HepG2 (cell line): ENCODE results near the gene BAHD1. TPM values are rescaled to one million over a fixed set of nuclear protein-coding genes. Genes with fewer than 3 reads are reported as not detected.

ENCODE experiments used
- ATAC-seq: fragments of 200-7000 bp; cut with Tn5 transposase; 3 replicates; pipeline ENCODE4 v1.9.1; 2020; ENCODE audit warnings: mild to moderate bottlenecking, moderate library complexity
- BruUV-seq: library from RNA; stranded (reverse); fragments of 400-500 nt; replicated peaks from 2 replicates; lab custom pipeline; 2021; lab: Mats Ljungman, UMichigan
- CTCF ChIA-PET: fragments of 300-600 bp; formaldehyde crosslinking; extraction: SDS; loops from one replicate; lab custom pipeline; 2021; ENCODE audit warnings: low total read pairs, inconsistent platforms, low intra/inter-chr PET ratio; lab: Yijun Ruan, JAX
- POLR2A ChIA-PET: fragments of 350-600 bp; sonication (Branson Sonifier 250); formaldehyde crosslinking; loops from one replicate; lab custom pipeline; 2020; ENCODE audit warnings: antibody characterized with exemption, inconsistent platforms; lab: Yijun Ruan, JAX
- DNase-seq: peaks from one replicate; pipeline ENCODE4 v3.0.0-alpha.2; 2015; ENCODE audit warnings: low spot score
- FAIRE-seq: peaks from 3 replicates; lab custom pipeline; 2011; peaks lifted over from hg19 to GRCh38; lab: Jason Lieb, UNC
- H2AFZ ChIP-seq: one replicate; pipeline ENCODE4 v1.6.1; 2011; ENCODE audit warnings: low read length, inconsistent platforms
- H3K27ac ChIP-seq: fragments of 300-600 bp; 3 replicates; pipeline ENCODE4 v1.8.0; 2011; ENCODE audit warnings: mixed run types, mild to moderate bottlenecking, mixed read lengths, low read length, inconsistent platforms; ENCODE audit not compliant: insufficient read depth; ENCODE audit errors: extremely low read length
- H3K27me3 ChIP-seq, 2 experiments: fragments of 200-600 bp in 1 of 2; 2 replicates in 1 of 2; 3 replicates in 1 of 2; pipeline versions ENCODE4 v1.6.0 to v1.8.0; 2011; ENCODE audit warnings: low read length in 2 of 2, mild to moderate bottlenecking in 2 of 2, moderate library complexity in 2 of 2, inconsistent platforms in 1 of 2; ENCODE audit not compliant: insufficient read depth in 2 of 2, control insufficient read depth in 1 of 2
- H3K36me3 ChIP-seq, 2 experiments: fragments of 200-600 bp in 1 of 2; replicated peaks in 1 of 2; 2 replicates in 1 of 2; 3 replicates in 1 of 2; pipeline versions ENCODE4 v1.5.1 to v1.8.0; 2011; ENCODE audit warnings: low read length in 2 of 2, inconsistent platforms in 1 of 2; ENCODE audit not compliant: insufficient read depth in 2 of 2, control insufficient read depth in 1 of 2
- H3K4me1 ChIP-seq: 2 replicates; pipeline ENCODE4 v1.5.1; 2012; ENCODE audit warnings: low read length, inconsistent platforms; ENCODE audit not compliant: insufficient read depth
- H3K4me2 ChIP-seq: 2 replicates; pipeline ENCODE4 v1.6.0; 2011; ENCODE audit warnings: low read depth, low read length, inconsistent platforms
- H3K4me3 ChIP-seq, 3 experiments: fragments of 200-600 bp in 1 of 3; sonication (generic), shearing (Covaris generic) in 1 of 3; replicated peaks in 1 of 3; 2 replicates each; pipeline ENCODE4 v1.5.1; 2011 to 2016; ENCODE audit warnings: low read length in 3 of 3, inconsistent platforms in 2 of 3, low read depth in 2 of 3, mild to moderate bottlenecking in 2 of 3, control low read depth in 1 of 3, mixed read lengths in 1 of 3; ENCODE audit not compliant: insufficient read depth in 1 of 3
- H3K79me2 ChIP-seq: one replicate; pipeline ENCODE4 v1.6.1; 2011; ENCODE audit warnings: low read length, inconsistent platforms; ENCODE audit not compliant: insufficient read depth
- H3K9ac ChIP-seq: 2 replicates; pipeline ENCODE4 v1.6.0; 2011; ENCODE audit warnings: mild to moderate bottlenecking, low read depth, low read length, inconsistent platforms; ENCODE audit not compliant: insufficient read depth
- H3K9me3 ChIP-seq: 2 replicates; pipeline ENCODE4 v1.5.1; 2012; ENCODE audit warnings: mild to moderate bottlenecking, low read length
- H4K20me1 ChIP-seq: 2 replicates; pipeline ENCODE4 v1.6.0; 2011; ENCODE audit warnings: inconsistent platforms, mild to moderate bottlenecking, low read length, moderate library complexity; ENCODE audit not compliant: insufficient read depth
- CBX5 ChIP-seq: sonication (generic); formaldehyde crosslinking; IDR thresholded peaks from 2 replicates; pipeline ENCODE4 v1.4.0; 2020; ENCODE audit warnings: missing genetic modification reagents, borderline replicate concordance
- CHD2 ChIP-seq: IDR thresholded peaks from 2 replicates; pipeline ENCODE4 v1.6.1; 2011; ENCODE audit warnings: low read depth, low read length, improper control_type of control experiment
- NFKB2 ChIP-seq: sonication (generic); formaldehyde crosslinking; IDR thresholded peaks from 2 replicates; pipeline ENCODE4 v1.4.0; 2020; ENCODE audit warnings: missing genetic modification reagents, borderline replicate concordance
- REPIN1 ChIP-seq: sonication (generic); formaldehyde crosslinking; IDR thresholded peaks from 2 replicates; pipeline ENCODE4 v1.8.0; 2022; ENCODE audit warnings: missing genetic modification reagents, low read depth, mild to moderate bottlenecking, borderline replicate concordance
- RXRA ChIP-seq: sonication (generic); formaldehyde crosslinking; IDR thresholded peaks from 2 replicates; pipeline ENCODE4 v1.5.1; 2020; ENCODE audit warnings: missing genetic modification reagents
- TEAD3 ChIP-seq: optimal IDR thresholded peaks from 2 replicates; pipeline ENCODE3; 2016; ENCODE audit warnings: borderline replicate concordance
- THYN1 ChIP-seq: sonication (generic); formaldehyde crosslinking; IDR thresholded peaks from 2 replicates; pipeline ENCODE4 v1.8.1; 2023; ENCODE audit warnings: low read depth, mild to moderate bottlenecking, moderate library complexity, missing genetic modification reagents, borderline replicate concordance
- U2AF2 ChIP-seq: fragments of 200-400 bp; formaldehyde crosslinking; IDR thresholded peaks from 2 replicates; pipeline ENCODE4 v1.6.1; 2017; ENCODE audit warnings: low read depth, mild to moderate bottlenecking, low read length
- ZC3H4 ChIP-seq: sonication (generic); formaldehyde crosslinking; IDR thresholded peaks from 2 replicates; pipeline ENCODE4 v1.4.0; 2020; ENCODE audit warnings: missing genetic modification reagents, borderline replicate concordance
- ZNF274 ChIP-seq: sonication (generic); formaldehyde crosslinking; IDR thresholded peaks from 2 replicates; pipeline ENCODE4 v1.5.1; 2020; ENCODE audit warnings: mild to moderate bottlenecking, missing genetic modification reagents
- ZNF44 ChIP-seq: sonication (generic); formaldehyde crosslinking; IDR thresholded peaks from 2 replicates; pipeline ENCODE4 v1.5.1; 2020; ENCODE audit warnings: mild to moderate bottlenecking, missing genetic modification reagents
- WGBS: methylation state at CpG from one replicate; pipeline ENCODE4 v1.1.6; 2017; ENCODE audit warnings: low lambda C conversion rate; 5-methylcytosine and 5-hydroxymethylcytosine counted together
- in situ Hi-C: cut with HindIII; loops from 2 replicates; pipeline ENCODE4 v1.10.0; 2017; ENCODE audit warnings: low pct_unique_long_range_greater_than_20kb; ENCODE audit not compliant: extremely low pct_ligation_motif_present
- intact Hi-C: fragments of 100-400 bp; cut with micrococcal nuclease; formaldehyde crosslinking; loops from one replicate; pipeline ENCODE4 v1.10.0; 2022; ENCODE audit not compliant: unreplicated experiment
- polyA plus RNA-seq, 8 experiments: library from polyadenylated mRNA; depleted of rRNA in 3 of 8; stranded (reverse) in 7 of 8; unstranded in 1 of 8; fragments of >200 nt; fragmentation: Illumina TruSeq in 4 of 8; extraction: Trizol in 4 of 8; gene quantifications; 2 replicates each; pipeline versions ENCODE4 v1.2.1 to v1.2.3, GENCODE V29; 2011 to 2016; ENCODE audit warnings: low read depth in 4 of 8, missing spikeins in 1 of 8, mixed read lengths in 1 of 8; ENCODE audit not compliant: insufficient read depth in 1 of 8
- total RNA-seq, 5 experiments: library from RNA; depleted of rRNA; stranded (reverse); fragments of >200 nt; fragmentation: Illumina TruSeq; extraction: Trizol; gene quantifications; 2 replicates each; pipeline ENCODE4 v1.2.3, GENCODE V29; 2016; ENCODE audit warnings: low read depth in 1 of 5
- TF ChIP-seq, protein P1 (sequence below): conservative IDR thresholded peaks from 2 replicates; pipeline ENCODE4 v1.6.1; 2018; ENCODE audit warnings: missing genetic modification reagents
- TF ChIP-seq, protein P2 (sequence below): sonication (generic); formaldehyde crosslinking; conservative IDR thresholded peaks from 2 replicates; pipeline ENCODE4 v1.4.0; 2020; ENCODE audit warnings: missing genetic modification reagents
- TF ChIP-seq, protein P3 (sequence below): sonication (generic); formaldehyde crosslinking; IDR thresholded peaks from 2 replicates; pipeline ENCODE4 v1.9.0; 2022; ENCODE audit warnings: low read depth, missing genetic modification reagents
- TF ChIP-seq, protein P4 (sequence below): sonication (generic); formaldehyde crosslinking; IDR thresholded peaks from 2 replicates; pipeline ENCODE4 v1.4.0; 2020; ENCODE audit warnings: mild to moderate bottlenecking, missing genetic modification reagents
- TF ChIP-seq, protein P5 (sequence below): sonication (generic); formaldehyde crosslinking; conservative IDR thresholded peaks from 2 replicates; pipeline ENCODE4 v1.4.0; 2020; ENCODE audit warnings: missing genetic modification reagents

BAHD1 gene
- total and polyA plus RNA-seq, 2 of the 13 experiments (the other 11 are each of a cell fraction or from before 2014, with no cell fraction given) = 3.3 to 8.7 TPM

DNA sequence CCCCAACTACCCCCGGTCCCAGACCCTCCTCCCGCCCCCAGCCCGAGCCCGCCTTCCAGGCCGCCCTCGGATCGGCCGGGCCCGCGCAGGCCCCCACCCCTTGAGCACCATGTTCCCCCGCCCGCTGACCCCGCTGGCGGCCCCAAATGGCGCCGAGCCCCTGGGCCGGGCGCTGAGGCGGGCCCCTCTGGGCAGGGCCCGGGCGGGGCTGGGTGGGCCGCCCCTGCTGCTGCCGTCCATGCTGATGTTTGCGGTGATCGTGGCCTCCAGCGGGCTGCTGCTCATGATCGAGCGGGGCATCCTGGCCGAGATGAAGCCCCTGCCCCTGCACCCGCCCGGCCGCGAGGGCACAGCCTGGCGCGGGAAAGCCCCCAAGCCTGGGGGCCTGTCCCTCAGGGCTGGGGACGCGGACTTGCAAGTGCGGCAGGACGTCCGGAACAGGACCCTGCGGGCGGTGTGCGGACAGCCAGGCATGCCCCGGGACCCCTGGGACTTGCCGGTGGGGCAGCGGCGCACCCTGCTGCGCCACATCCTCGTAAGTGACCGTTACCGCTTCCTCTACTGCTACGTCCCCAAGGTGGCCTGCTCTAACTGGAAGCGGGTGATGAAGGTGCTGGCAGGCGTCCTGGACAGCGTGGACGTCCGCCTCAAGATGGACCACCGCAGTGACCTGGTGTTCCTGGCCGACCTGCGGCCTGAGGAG is 30.5 kb downstream of the BAHD1 start (continued):
- TF ChIP-seq CHD2 (no peak), U2AF2 (no peak), ZC3H4 (CRISPR knock-in tag) (no peak)
- TF ChIP-seq, protein P1, sequence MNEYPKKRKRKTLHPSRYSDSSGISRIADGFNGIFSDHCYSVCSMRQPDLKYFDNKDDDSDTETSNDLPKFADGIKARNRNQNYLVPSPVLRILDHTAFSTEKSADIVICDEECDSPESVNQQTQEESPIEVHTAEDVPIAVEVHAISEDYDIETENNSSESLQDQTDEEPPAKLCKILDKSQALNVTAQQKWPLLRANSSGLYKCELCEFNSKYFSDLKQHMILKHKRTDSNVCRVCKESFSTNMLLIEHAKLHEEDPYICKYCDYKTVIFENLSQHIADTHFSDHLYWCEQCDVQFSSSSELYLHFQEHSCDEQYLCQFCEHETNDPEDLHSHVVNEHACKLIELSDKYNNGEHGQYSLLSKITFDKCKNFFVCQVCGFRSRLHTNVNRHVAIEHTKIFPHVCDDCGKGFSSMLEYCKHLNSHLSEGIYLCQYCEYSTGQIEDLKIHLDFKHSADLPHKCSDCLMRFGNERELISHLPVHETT (CRISPR knock-in tag) = no peak

DNA sequence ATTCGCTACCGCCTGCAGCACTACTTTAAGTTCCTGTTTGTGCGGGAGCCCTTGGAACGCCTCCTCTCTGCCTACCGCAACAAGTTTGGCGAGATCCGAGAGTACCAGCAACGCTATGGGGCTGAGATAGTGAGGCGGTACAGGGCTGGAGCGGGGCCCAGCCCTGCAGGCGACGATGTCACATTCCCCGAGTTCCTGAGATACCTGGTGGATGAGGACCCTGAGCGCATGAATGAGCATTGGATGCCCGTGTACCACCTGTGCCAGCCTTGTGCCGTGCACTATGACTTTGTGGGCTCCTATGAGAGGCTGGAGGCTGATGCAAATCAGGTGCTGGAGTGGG is 31.0 kb downstream of the BAHD1 start:
- Histone ChIP-seq H3K79me2 (no peaks in the 10 kb centered on the region), H3K9ac (peak overlapping the region; percentile 71), H3K27me3 (peaks cover 0 to 7% of the 10 kb centered on the region in 2 experiments; a peak in 1 of 5 replicates), H3K4me2 (peak overlapping the region; percentile 83), H3K9me3 (no peaks in the 10 kb centered on the region), H4K20me1 (no peaks in the 10 kb centered on the region), H3K27ac (no peak overlapping the region), H3K36me3 (peaks cover 0 to 1% of the 10 kb centered on the region in 2 experiments; a peak in 1 of 5 replicates), H3K4me3 (peak overlapping the region; percentile 81 to 89 (median 89)), H3K4me1 (peaks cover 29% of the 10 kb centered on the region), H2AFZ (no peak overlapping the region)
- intact Hi-C loops (loop anchor here (5.0 kb wide), 1 partner anchor 36 kb away; no protein-coding TSS in a partner anchor), in situ Hi-C loops (no loop called here)
- WGBS = no CpG with 5 or more reads among the region's 16 CpGs
- CTCF ChIA-PET = no interaction called here
- DNase-seq = peak; percentile 32
- POLR2A ChIA-PET = no interaction called here
- ATAC-seq = peak; percentile 53
- no TSS peak for BruUV-seq
- no peak for FAIRE-seq
- TF ChIP-seq ZNF274 (CRISPR knock-in tag) = 0 out of 2 replicates have a peak, but pooled peaks have one; percentile 23
- TF ChIP-seq REPIN1 = 0 out of 2 replicates have a peak, but pooled peaks have one; percentile 49
- no peak for TF ChIP-seq THYN1
- TF ChIP-seq, protein P2, sequence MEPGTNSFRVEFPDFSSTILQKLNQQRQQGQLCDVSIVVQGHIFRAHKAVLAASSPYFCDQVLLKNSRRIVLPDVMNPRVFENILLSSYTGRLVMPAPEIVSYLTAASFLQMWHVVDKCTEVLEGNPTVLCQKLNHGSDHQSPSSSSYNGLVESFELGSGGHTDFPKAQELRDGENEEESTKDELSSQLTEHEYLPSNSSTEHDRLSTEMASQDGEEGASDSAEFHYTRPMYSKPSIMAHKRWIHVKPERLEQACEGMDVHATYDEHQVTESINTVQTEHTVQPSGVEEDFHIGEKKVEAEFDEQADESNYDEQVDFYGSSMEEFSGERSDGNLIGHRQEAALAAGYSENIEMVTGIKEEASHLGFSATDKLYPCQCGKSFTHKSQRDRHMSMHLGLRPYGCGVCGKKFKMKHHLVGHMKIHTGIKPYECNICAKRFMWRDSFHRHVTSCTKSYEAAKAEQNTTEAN (CRISPR knock-in tag) = no peak
- TF ChIP-seq, protein P3, sequence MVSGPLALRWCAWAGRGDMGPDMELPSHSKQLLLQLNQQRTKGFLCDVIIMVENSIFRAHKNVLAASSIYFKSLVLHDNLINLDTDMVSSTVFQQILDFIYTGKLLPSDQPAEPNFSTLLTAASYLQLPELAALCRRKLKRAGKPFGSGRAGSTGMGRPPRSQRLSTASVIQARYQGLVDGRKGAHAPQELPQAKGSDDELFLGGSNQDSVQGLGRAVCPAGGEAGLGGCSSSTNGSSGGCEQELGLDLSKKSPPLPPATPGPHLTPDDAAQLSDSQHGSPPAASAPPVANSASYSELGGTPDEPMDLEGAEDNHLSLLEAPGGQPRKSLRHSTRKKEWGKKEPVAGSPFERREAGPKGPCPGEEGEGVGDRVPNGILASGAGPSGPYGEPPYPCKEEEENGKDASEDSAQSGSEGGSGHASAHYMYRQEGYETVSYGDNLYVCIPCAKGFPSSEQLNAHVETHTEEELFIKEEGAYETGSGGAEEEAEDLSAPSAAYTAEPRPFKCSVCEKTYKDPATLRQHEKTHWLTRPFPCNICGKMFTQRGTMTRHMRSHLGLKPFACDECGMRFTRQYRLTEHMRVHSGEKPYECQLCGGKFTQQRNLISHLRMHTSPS (CRISPR knock-in tag) = peak; percentile 33; the same call in 1 of the 2 replicates
- peak; percentile 20; the same call in 1 of the 2 replicates for TF ChIP-seq NFKB2 (CRISPR knock-in tag)
- TF ChIP-seq CBX5 (CRISPR knock-in tag) = 0 out of 2 replicates have a peak, but pooled peaks have one; percentile 12
- TF ChIP-seq, protein P4, sequence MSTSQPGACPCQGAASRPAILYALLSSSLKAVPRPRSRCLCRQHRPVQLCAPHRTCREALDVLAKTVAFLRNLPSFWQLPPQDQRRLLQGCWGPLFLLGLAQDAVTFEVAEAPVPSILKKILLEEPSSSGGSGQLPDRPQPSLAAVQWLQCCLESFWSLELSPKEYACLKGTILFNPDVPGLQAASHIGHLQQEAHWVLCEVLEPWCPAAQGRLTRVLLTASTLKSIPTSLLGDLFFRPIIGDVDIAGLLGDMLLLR (CRISPR knock-in tag) = 0 out of 2 replicates have a peak, but pooled peaks have one; percentile 2
- TF ChIP-seq TEAD3 (CRISPR knock-in tag) = peak; percentile 40
- 0 out of 2 replicates have a peak, but pooled peaks have one; percentile 57 for TF ChIP-seq ZNF44
- TF ChIP-seq RXRA (CRISPR knock-in tag) = 0 out of 2 replicates have a peak, but pooled peaks have one; percentile 16
- TF ChIP-seq, protein P5, sequence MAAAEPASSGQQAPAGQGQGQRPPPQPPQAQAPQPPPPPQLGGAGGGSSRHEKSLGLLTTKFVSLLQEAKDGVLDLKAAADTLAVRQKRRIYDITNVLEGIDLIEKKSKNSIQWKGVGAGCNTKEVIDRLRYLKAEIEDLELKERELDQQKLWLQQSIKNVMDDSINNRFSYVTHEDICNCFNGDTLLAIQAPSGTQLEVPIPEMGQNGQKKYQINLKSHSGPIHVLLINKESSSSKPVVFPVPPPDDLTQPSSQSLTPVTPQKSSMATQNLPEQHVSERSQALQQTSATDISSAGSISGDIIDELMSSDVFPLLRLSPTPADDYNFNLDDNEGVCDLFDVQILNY = peak; percentile 16; the same call in 1 of the 2 replicates
